H1 (cell line): ENCODE measurements around the gene ATAD3A. TPM values are rescaled to one million over a fixed set of nuclear protein-coding genes. Genes with fewer than 3 reads are reported as not detected.

Experiments
- CTCF ChIA-PET: fragments of 300-600 bp; sonication (Branson Sonifier 250); formaldehyde crosslinking; loops from one replicate; lab custom pipeline; 2021; ENCODE audit not compliant: partially characterized antibody; lab: Charles Lee
- POLR2A ChIA-PET: fragments of 300-600 bp; sonication (Branson Sonifier 250); formaldehyde crosslinking; loops from one replicate; lab custom pipeline; 2021; ENCODE audit warnings: inconsistent platforms; ENCODE audit not compliant: partially characterized antibody; lab: Charles Lee
- DNase-seq, 2 experiments: peaks; one replicate each; pipeline versions ENCODE4 v3.0.0 to v3.0.0-alpha.2; 2010 to 2022; ENCODE audit warnings: low spot score in 2 of 2, low read depth in 1 of 2, mixed read lengths in 1 of 2
- FAIRE-seq: peaks from 2 replicates; lab custom pipeline; 2011; peaks lifted over from hg19 to GRCh38; lab: Jason Lieb, UNC
- H2AFZ ChIP-seq: 2 replicates; pipeline ENCODE4 v1.8.1; 2012; ENCODE audit warnings: low read length, inconsistent platforms
- H2AK5ac ChIP-seq: 2 replicates; pipeline ENCODE4 v1.6.1; 2013; ENCODE audit warnings: low read depth, low read length
- H2BK120ac ChIP-seq: replicated peaks from 2 replicates; pipeline ENCODE3; 2013; ENCODE audit warnings: low read depth, low read length, inconsistent platforms
- H2BK12ac ChIP-seq: 2 replicates; pipeline ENCODE4 v1.6.1; 2013; ENCODE audit warnings: low read depth, low read length
- H2BK15ac ChIP-seq: 2 replicates; pipeline ENCODE4 v1.6.1; 2013; ENCODE audit warnings: low read length
- H2BK20ac ChIP-seq: 2 replicates; pipeline ENCODE4 v1.6.1; 2013; ENCODE audit warnings: low read length
- H2BK5ac ChIP-seq: 2 replicates; pipeline ENCODE4 v1.6.1; 2013; ENCODE audit warnings: low read depth, low read length
- H3K14ac ChIP-seq: 2 replicates; pipeline ENCODE4 v1.6.1; 2013; ENCODE audit warnings: inconsistent platforms; ENCODE audit not compliant: insufficient read length
- H3K18ac ChIP-seq: 2 replicates; pipeline ENCODE4 v1.6.1; 2013; ENCODE audit warnings: low read length; ENCODE audit errors: extremely low read depth
- H3K23ac ChIP-seq: 2 replicates; pipeline ENCODE4 v1.6.1; 2013; ENCODE audit warnings: inconsistent platforms; ENCODE audit not compliant: insufficient read length
- H3K23me2 ChIP-seq: 2 replicates; pipeline ENCODE4 v1.6.1; 2013; ENCODE audit warnings: low read depth, low read length
- H3K27ac ChIP-seq: 2 replicates; pipeline ENCODE4 v1.6.1; 2011; ENCODE audit warnings: low read depth, low read length, inconsistent platforms
- H3K27me3 ChIP-seq, 4 experiments: replicated peaks in 1 of 4; 1 replicate in 1 of 4; 2 replicates in 3 of 4; pipeline versions ENCODE4 v1.6.1 to v1.8.1; 2011 to 2013; ENCODE audit warnings: low read length in 3 of 4, mild to moderate bottlenecking in 3 of 4, inconsistent platforms in 2 of 4, mixed read lengths in 2 of 4, moderate library complexity in 1 of 4; ENCODE audit not compliant: control insufficient read depth in 3 of 4, insufficient read depth in 3 of 4; ENCODE audit errors: extremely low read depth in 1 of 4
- H3K36me3 ChIP-seq, 4 experiments: 2 replicates each; pipeline versions ENCODE4 v1.6.1 to v1.8.1; 2011 to 2013; ENCODE audit warnings: mild to moderate bottlenecking in 4 of 4, low read length in 3 of 4, moderate library complexity in 2 of 4, control low read depth in 1 of 4, inconsistent platforms in 1 of 4; ENCODE audit not compliant: insufficient read depth in 4 of 4, control insufficient read depth in 2 of 4
- H3K4ac ChIP-seq: replicated peaks from 2 replicates; pipeline ENCODE3; 2013; ENCODE audit warnings: low read length, low read depth, mixed read lengths, inconsistent platforms; ENCODE audit not compliant: insufficient read length
- H3K4me1 ChIP-seq, 4 experiments: replicated peaks in 1 of 4; 1 replicate in 1 of 4; 2 replicates in 3 of 4; pipeline versions ENCODE4 v1.6.1 to v1.8.1; 2011 to 2013; ENCODE audit warnings: low read length in 3 of 4, inconsistent platforms in 2 of 4, mixed read lengths in 1 of 4; ENCODE audit not compliant: insufficient read depth in 4 of 4, control insufficient read depth in 3 of 4
- H3K4me2 ChIP-seq, 2 experiments: 2 replicates each; pipeline versions ENCODE4 v1.6.1 to v1.8.1; 2011 to 2013; ENCODE audit warnings: low read depth in 2 of 2, low read length in 2 of 2, control low read depth in 1 of 2, inconsistent platforms in 1 of 2, mild to moderate bottlenecking in 1 of 2; ENCODE audit not compliant: insufficient read depth in 1 of 2
- H3K4me3 ChIP-seq, 4 experiments: fragments of 200-600, 300-600 bp in 1 of 4; sonication (generic), shearing (Covaris generic), sonication (Bioruptor Twin) in 1 of 4; 2 replicates each; pipeline versions ENCODE4 v1.5.1 to v1.8.1; 2011 to 2016; ENCODE audit warnings: low read length in 4 of 4, low read depth in 3 of 4, control low read depth in 2 of 4, inconsistent platforms in 2 of 4, mild to moderate bottlenecking in 2 of 4, mixed read lengths in 1 of 4, moderate library complexity in 1 of 4; ENCODE audit not compliant: insufficient read depth in 2 of 4; ENCODE audit errors: extremely low read depth in 1 of 4
- H3K56ac ChIP-seq: replicated peaks from 2 replicates; pipeline ENCODE3; 2013; ENCODE audit warnings: low read depth, mild to moderate bottlenecking, mixed read lengths, low read length, inconsistent platforms; ENCODE audit not compliant: insufficient read length
- H3K79me1 ChIP-seq: 2 replicates; pipeline ENCODE4 v1.6.1; 2013; ENCODE audit warnings: low read depth, low read length, control low read depth
- H3K79me2 ChIP-seq, 2 experiments: 2 replicates each; pipeline versions ENCODE4 v1.6.1 to v1.8.1; 2012 to 2013; ENCODE audit warnings: low read length in 2 of 2, mild to moderate bottlenecking in 2 of 2, inconsistent platforms in 1 of 2; ENCODE audit not compliant: insufficient read depth in 2 of 2, control insufficient read depth in 1 of 2
- H3K9ac ChIP-seq, 4 experiments: replicated peaks in 1 of 4; 1 replicate in 1 of 4; 2 replicates in 3 of 4; pipeline versions ENCODE4 v1.6.1 to v1.8.1; 2011 to 2013; ENCODE audit warnings: low read depth in 3 of 4, low read length in 3 of 4, control low read depth in 2 of 4, mild to moderate bottlenecking in 2 of 4, moderate library complexity in 2 of 4, inconsistent platforms in 1 of 4; ENCODE audit errors: extremely low read depth in 1 of 4
- H3K9me3 ChIP-seq, 2 experiments: 2 replicates each; pipeline versions ENCODE4 v1.6.1 to v1.8.1; 2012 to 2013; ENCODE audit warnings: mild to moderate bottlenecking in 2 of 2, moderate library complexity in 2 of 2, control low read depth in 1 of 2, inconsistent platforms in 1 of 2, low read depth in 1 of 2, low read length in 1 of 2, mixed read lengths in 1 of 2; ENCODE audit not compliant: insufficient read depth in 2 of 2
- H4K20me1 ChIP-seq, 2 experiments: replicated peaks in 1 of 2; 2 replicates each; pipeline versions ENCODE3 to v1.8.1; 2011 to 2013; ENCODE audit warnings: inconsistent platforms in 2 of 2, low read length in 2 of 2, mild to moderate bottlenecking in 1 of 2; ENCODE audit not compliant: insufficient read depth in 2 of 2, control insufficient read depth in 1 of 2
- H4K5ac ChIP-seq: 2 replicates; pipeline ENCODE4 v1.6.1; 2013; ENCODE audit warnings: low read length, low read depth, mixed read lengths, inconsistent platforms; ENCODE audit not compliant: insufficient read length
- H4K8ac ChIP-seq: 2 replicates; pipeline ENCODE4 v1.8.0; 2013; ENCODE audit warnings: mild to moderate bottlenecking, moderate library complexity, low read length, inconsistent platforms; ENCODE audit not compliant: insufficient read depth; ENCODE audit errors: extremely low read depth
- H4K91ac ChIP-seq: replicated peaks from 2 replicates; pipeline ENCODE3; 2013; ENCODE audit warnings: low read length, mixed read lengths, inconsistent platforms; ENCODE audit not compliant: insufficient read length
- BCL11A ChIP-seq, 2 experiments: IDR thresholded peaks; one replicate each; pipeline ENCODE4 v1.6.1; 2011; ENCODE audit warnings: low read depth in 2 of 2, low read length in 2 of 2, mild to moderate bottlenecking in 2 of 2
- CEBPB ChIP-seq: IDR thresholded peaks from 2 replicates; pipeline ENCODE4 v1.6.1; 2012; ENCODE audit warnings: low read depth, low read length
- HDAC6 ChIP-seq: IDR thresholded peaks from one replicate; pipeline ENCODE4 v1.7.1; 2012; ENCODE audit warnings: low read depth, mild to moderate bottlenecking, inconsistent platforms, low read length, moderate library complexity
- JUN ChIP-seq: IDR thresholded peaks from 2 replicates; pipeline ENCODE4 v1.6.1; 2011; ENCODE audit warnings: low read depth, mild to moderate bottlenecking, improper control_type of control experiment, low read length
- KDM4A ChIP-seq: IDR thresholded peaks from one replicate; pipeline ENCODE4 v1.7.1; 2012; ENCODE audit warnings: low read depth, mild to moderate bottlenecking, moderate library complexity, low read length, inconsistent platforms; ENCODE audit not compliant: severe bottlenecking
- NANOG ChIP-seq: IDR thresholded peaks from 2 replicates; pipeline ENCODE4 v1.6.1; 2011; ENCODE audit warnings: low read length, low read depth, mild to moderate bottlenecking, inconsistent platforms; ENCODE audit not compliant: insufficient read depth, poor library complexity, severe bottlenecking
- NRF1 ChIP-seq: IDR thresholded peaks from 2 replicates; pipeline ENCODE4 v1.6.1; 2011; ENCODE audit warnings: mild to moderate bottlenecking, low read depth, low read length, improper control_type of control experiment
- RAD21 ChIP-seq, 2 experiments: IDR thresholded peaks in 1 of 2; conservative IDR thresholded peaks in 1 of 2; 2 replicates each; pipeline ENCODE4 v1.6.1; 2011; ENCODE audit warnings: low read depth in 2 of 2, low read length in 2 of 2, improper control_type of control experiment in 1 of 2, inconsistent platforms in 1 of 2, mild to moderate bottlenecking in 1 of 2, moderate library complexity in 1 of 2
- SAP30 ChIP-seq: fragments of 300-600 bp; sonication (generic); IDR thresholded peaks from 2 replicates; pipeline ENCODE4 v1.7.1; 2012; ENCODE audit warnings: low read length, moderate library complexity, mild to moderate bottlenecking, inconsistent platforms; ENCODE audit not compliant: insufficient read depth, insufficient replicate concordance
- SP1 ChIP-seq: IDR thresholded peaks from 2 replicates; pipeline ENCODE4 v1.6.1; 2011; ENCODE audit warnings: low read depth, low read length
- SP2 ChIP-seq: IDR thresholded peaks from 2 replicates; pipeline ENCODE4 v1.6.1; 2012; ENCODE audit warnings: mild to moderate bottlenecking, low read length, inconsistent platforms
- SP4 ChIP-seq: IDR thresholded peaks from 2 replicates; pipeline ENCODE4 v1.6.1; 2012; ENCODE audit warnings: low read length, inconsistent platforms
- TBP ChIP-seq: IDR thresholded peaks from 2 replicates; pipeline ENCODE4 v1.6.1; 2011; ENCODE audit warnings: low read depth, low read length, improper control_type of control experiment
- TCF12 ChIP-seq: IDR thresholded peaks from 2 replicates; pipeline ENCODE4 v1.6.1; 2011; ENCODE audit warnings: low read depth, mild to moderate bottlenecking, low read length
- WGBS, 2 experiments: shearing (Covaris generic) in 1 of 2; methylation state at CpG; one replicate each; pipeline versions ENCODE4 v1.1.6 to v1.1.7; 2013 to 2015; ENCODE audit warnings: low lambda C conversion rate in 2 of 2, mixed read lengths in 2 of 2, inconsistent platforms in 1 of 2, low coverage in 1 of 2, missing lambda C conversion rate in 1 of 2; ENCODE audit not compliant: insufficient replicate concordance in 2 of 2, insufficient coverage in 1 of 2, insufficient read length in 1 of 2; ENCODE audit errors: extremely low coverage in 1 of 2, missing lambda C conversion rate in 1 of 2; 5-methylcytosine and 5-hydroxymethylcytosine counted together
- polyA plus RNA-seq, 7 experiments: library from polyadenylated mRNA; depleted of rRNA in 3 of 7; stranded (reverse) in 5 of 7; unstranded in 2 of 7; fragments of >200 nt in 5 of 7; fragments of 200-250 nt in 2 of 7; gene quantifications; 1 replicate in 5 of 7; 2 replicates in 1 of 7; 4 replicates in 1 of 7; pipeline versions ENCODE4 v1.2.1 to v1.2.3, GENCODE V29; 2011 to 2013; ENCODE audit warnings: missing spikeins in 2 of 7, mixed read lengths in 2 of 7
- total RNA-seq: library from RNA; stranded (reverse); fragmentation: NEBNext Ultra II Directional; extraction: Animal tissue kit (Norgen Biotek cat#: 25700); gene quantifications from 2 replicates; pipeline ENCODE4 v1.2.1, GENCODE V29; 2021

ATAD3A gene
- total and polyA plus RNA-seq, 2 of the 8 experiments (the other 6 are each of a cell fraction or from before 2014, with no cell fraction given): 28.3 to 64.7 TPM

- peaks cover 12% of the 10 kb centered on the region for H3K79me1 ChIP-seq
- no peak overlapping the region for H2AK5ac ChIP-seq
- H3K27me3 ChIP-seq: no peaks in the 10 kb centered on the region
- H3K4me1 ChIP-seq: no peaks in the 10 kb centered on the region; a peak in 2 of 7 replicates
- peaks cover 0 to 13% of the 10 kb centered on the region in 2 experiments; a peak in 1 of 4 replicates for H3K79me2 ChIP-seq
- H3K4me2 ChIP-seq: no peak overlapping the region
- POLR2A ChIA-PET: interaction anchor here (1.8 to 23.0 kb wide), 2 partner anchors 11 to 17 kb away, joined by 6 to 367 read pairs; no protein-coding TSS in a partner anchor
- no peak overlapping the region for H2BK5ac ChIP-seq
- peak overlapping the region; percentile 83; the same call in 1 of the 2 replicates for H4K8ac ChIP-seq
- peaks cover 0 to 11% (median 5%) of the 10 kb centered on the region in 4 experiments; a peak in 3 of 8 replicates for H3K36me3 ChIP-seq
- no peak for FAIRE-seq
- no peak overlapping the region for H3K14ac ChIP-seq
- H3K4ac ChIP-seq: no peak overlapping the region
- H3K23me2 ChIP-seq: no peaks in the 10 kb centered on the region
- H3K4me3 ChIP-seq: no peak overlapping the region
- H3K18ac ChIP-seq: no peak overlapping the region
- no peak overlapping the region for H4K91ac ChIP-seq
- H2BK20ac ChIP-seq: no peak overlapping the region
- no peak overlapping the region for H2BK15ac ChIP-seq
- H3K9me3 ChIP-seq: no peaks in the 10 kb centered on the region
- no peak for DNase-seq
- peaks cover 16 to 26% of the 10 kb centered on the region in 2 experiments for H4K20me1 ChIP-seq
- 91% methylated on average over 19 of the region's 19 CpGs; no CpG with 5 or more reads in 1 of the 2 experiments for WGBS, 2 experiments
- no peak overlapping the region for H3K23ac ChIP-seq
- no peak overlapping the region for H2BK12ac ChIP-seq
- no peak overlapping the region for H3K27ac ChIP-seq
- no peak overlapping the region for H2BK120ac ChIP-seq
- CTCF ChIA-PET: interaction anchor here (0.8 to 1.4 kb wide), 2 partner anchors 45 to 67 kb away, joined by 3 read pairs; no protein-coding TSS in a partner anchor
- no peak overlapping the region for H4K5ac ChIP-seq
- no peak overlapping the region for H3K56ac ChIP-seq
- no peak overlapping the region for H2AFZ ChIP-seq
- no peak overlapping the region for H3K9ac ChIP-seq
- TF ChIP-seq RAD21 (IDR thresholded peaks at IDR 0.05 in 1 of 2, conservative IDR thresholded peaks at IDR 0.05 in 1 of 2; ENCODE audit: low read depth in 2 of 2, low read length in 2 of 2): no peak
- TF ChIP-seq TCF12: no peak
- TF ChIP-seq SAP30: no peak
- no peak for TF ChIP-seq HDAC6
- no peak for TF ChIP-seq CEBPB
- no peak for TF ChIP-seq SP2
- no peak for TF ChIP-seq JUN
- TF ChIP-seq SP1: no peak
- TF ChIP-seq NANOG: no peak
- no peak for TF ChIP-seq TBP
- no peak for TF ChIP-seq KDM4A
- TF ChIP-seq NRF1: no peak
- TF ChIP-seq SP4: no peak
- TF ChIP-seq BCL11A (IDR thresholded peaks at IDR 0.05; ENCODE audit: low read depth in 2 of 2, low read length in 2 of 2): no peak
Measured at GRCh38 chr1:1547476-1547875, 35.5 kb downstream of the ATAD3A start.
